Activated CD8-positive, alpha-beta T cell treated with anti-CD3 and anti-CD28 coated beads for 36 hours (primary cell): ENCODE results near the gene GBP7. TPM values are rescaled to one million over a fixed set of nuclear protein-coding genes. Genes with fewer than 3 reads are reported as not detected.
A peak's percentile ranks its signal among the peaks of the same experiment; 100 is the strongest.

Experiments used
- ATAC-seq: fragments of 200-7000 bp; cut with Tn5 transposase; one replicate; pipeline ENCODE4 v1.10.0; 2021; ENCODE audit warnings: mild to moderate bottlenecking, moderate library complexity
- CTCF ChIA-PET: fragments of 350-600 bp; sonication (Branson Sonifier 250); formaldehyde crosslinking; loops from one replicate; lab custom pipeline; 2021; ENCODE audit warnings: antibody characterized with exemption; lab: Charles Lee
- POLR2A ChIA-PET: fragments of 350-600 bp; sonication (Branson Sonifier 250); formaldehyde crosslinking; loops from one replicate; lab custom pipeline; 2021; ENCODE audit warnings: antibody characterized with exemption; lab: Charles Lee
- DNase-seq: peaks from one replicate; pipeline ENCODE4 v3.0.0-alpha.2; 2020
- H3K27ac Mint-ChIP-seq: one replicate; pipeline ENCODE4 v1.8.0; 2021; ENCODE audit warnings: mild to moderate bottlenecking, mixed read lengths
- H3K27me3 Mint-ChIP-seq: one replicate; pipeline ENCODE4 v1.8.0; 2021; ENCODE audit warnings: mixed read lengths
- H3K36me3 Mint-ChIP-seq: one replicate; pipeline ENCODE4 v1.8.0; 2021; ENCODE audit warnings: low read depth, mixed read lengths
- H3K4me1 Mint-ChIP-seq: one replicate; pipeline ENCODE4 v1.8.0; 2021; ENCODE audit warnings: low read depth, mixed read lengths
- H3K4me3 Mint-ChIP-seq: one replicate; pipeline ENCODE4 v1.8.0; 2021; ENCODE audit warnings: mild to moderate bottlenecking, moderate library complexity, mixed read lengths
- H3K9me3 Mint-ChIP-seq: one replicate; pipeline ENCODE4 v1.8.0; 2021; ENCODE audit warnings: mixed read lengths
- CTCF ChIP-seq: fragments of 200-600 bp; IDR thresholded peaks from one replicate; pipeline ENCODE4 v1.8.0; 2022; ENCODE audit warnings: antibody characterized with exemption, mild to moderate bottlenecking
- intact Hi-C: fragments of 100-400 bp; cut with micrococcal nuclease; formaldehyde crosslinking; loops from one replicate; pipeline ENCODE4 v1.10.0; 2022
- total RNA-seq, 2 experiments: library from RNA; stranded (reverse); gene quantifications; one replicate each; pipeline ENCODE4 v1.2.3, GENCODE V29; 2021

The GBP7 gene
- total RNA-seq, 2 experiments from 2014 or later, result 0.11 to 0.20 TPM

- ChIA-PET POLR2A (interaction anchor here (0.6 to 4.3 kb wide), 25 partner anchors 10 to 482 kb away, joined by 3 to 40 read pairs (median 7); partner anchors contain the start of gene GBP4), CTCF (interaction anchor here (0.9 to 2.1 kb wide), 10 partner anchors 8 to 259 kb away, joined by 3 to 9 read pairs (median 4); partner anchors contain the start of gene GBP4)
- Mint-ChIP-seq H3K9me3 (peaks cover 3% of the 10 kb centered on the region), H3K4me3 (peak within 1 kb of the TSS; percentile 87), H3K4me1 (peaks cover 48% of the 10 kb centered on the region), H3K36me3 (peaks cover 48% of the 10 kb centered on the region), H3K27ac (peak within 1 kb of the TSS; percentile 99), H3K27me3 (no peaks in the 10 kb centered on the region)
- intact Hi-C loops, result loop anchor here (2.0 kb wide), 1 partner anchor 149 kb away; no protein-coding TSS in a partner anchor
- DNase-seq (peak; percentile 30), ATAC-seq (peak; percentile 73)
- TF ChIP-seq CTCF, result no peak
These were observed 49.8 kb downstream of the GBP7 start, which contains the start of gene GBP2 for GRCh38 chr1:89125913-89126580. Gene GBP2, minus strand, starts transcription at chr1:89126114. Its CDS starts 4,148 bp downstream, at chr1:89121966.

- intact Hi-C loops, result no loop called here
- Mint-ChIP-seq H3K4me3 (peak overlapping the region; percentile 87), H3K27ac (peak overlapping the region; percentile 99), H3K27me3 (no peaks in the 10 kb centered on the region), H3K9me3 (peaks cover 3% of the 10 kb centered on the region), H3K4me1 (peaks cover 47% of the 10 kb centered on the region), H3K36me3 (peaks cover 52% of the 10 kb centered on the region)
- POLR2A ChIA-PET, result interaction anchor here (0.9 to 4.3 kb wide), 12 partner anchors 9 to 235 kb away, joined by 3 to 40 read pairs (median 8); partner anchors contain the start of gene GBP4
- TF ChIP-seq CTCF, result no peak
- CTCF ChIA-PET, result interaction anchor here (0.9 to 1.9 kb wide), 7 partner anchors 8 to 260 kb away, joined by 3 to 6 read pairs (median 4); partner anchors contain the start of gene GBP4
- ATAC-seq, result peak; percentile 3
- no peak for DNase-seq
These were observed 50.4 kb downstream of the GBP7 start for GRCh38 chr1:89125240-89125912.

GRCh38 chr1:89121641-89122040 is 54.2 kb downstream of the GBP7 start:
- CTCF ChIA-PET, result interaction anchor here (0.8 to 2.4 kb wide), 2 partner anchors 235 to 237 kb away, joined by 3 to 8 read pairs; no protein-coding TSS in a partner anchor
- Mint-ChIP-seq H3K4me1 (peaks cover 30% of the 10 kb centered on the region), H3K36me3 (peaks cover 43% of the 10 kb centered on the region), H3K27ac (peak overlapping the region; percentile 65), H3K9me3 (no peaks in the 10 kb centered on the region), H3K27me3 (no peaks in the 10 kb centered on the region), H3K4me3 (peak overlapping the region; percentile 31)
- intact Hi-C loops, result no loop called here
- POLR2A ChIA-PET, result interaction anchor here (0.9 to 1.5 kb wide), 4 partner anchors 10 to 313 kb away, joined by 3 to 7 read pairs (median 4); no protein-coding TSS in a partner anchor
- DNase-seq, result no peak
- no peak for TF ChIP-seq CTCF
- ATAC-seq, result no peak

DNA sequence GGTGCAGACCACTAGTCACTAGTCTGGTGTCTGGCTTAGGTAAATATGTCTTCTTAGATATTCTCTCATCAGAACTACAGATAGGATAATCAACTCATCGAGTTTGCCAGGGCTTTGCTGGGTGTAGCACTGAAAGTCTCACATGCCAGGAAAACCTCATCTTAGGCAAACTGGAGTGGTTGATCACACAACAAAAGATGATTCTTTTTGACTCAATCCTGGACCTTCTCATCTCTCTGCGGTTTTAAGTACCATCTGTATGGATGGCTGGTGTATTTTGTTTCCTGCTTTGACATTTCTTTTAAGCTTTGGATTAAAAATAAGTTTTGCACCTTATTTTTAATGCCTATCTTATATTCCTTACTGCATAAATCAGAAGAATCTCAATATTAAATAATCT is 61.1 kb downstream of the GBP7 start:
- ATAC-seq, result no peak
- Mint-ChIP-seq H3K4me1 (peaks cover 42% of the 10 kb centered on the region), H3K36me3 (peaks cover 71% of the 10 kb centered on the region), H3K27me3 (no peaks in the 10 kb centered on the region), H3K9me3 (no peaks in the 10 kb centered on the region), H3K4me3 (no peak overlapping the region), H3K27ac (peak overlapping the region; percentile 40)
- intact Hi-C loops, result no loop called here
- no peak for TF ChIP-seq CTCF
- DNase-seq, result no peak
- ChIA-PET POLR2A (interaction anchor here (1.1 to 4.6 kb wide), 2 partner anchors 11 to 84 kb away, joined by 3 to 29 read pairs; partner anchors contain the start of genes GBP2 and GBP4), CTCF (interaction anchor here (0.9 kb wide), 2 partner anchors 29 to 244 kb away, joined by 3 to 5 read pairs; no protein-coding TSS in a partner anchor)
